Right lobe of liver (tissue), 6 donors: ENCODE data around the gene MIDN. TPM values are rescaled to one million over a fixed set of nuclear protein-coding genes. Genes with fewer than 3 reads are reported as not detected.
A peak's percentile ranks its signal among the peaks of the same experiment; 100 is the strongest.

ENCODE experiments used
- ATAC-seq, 4 donors: fragments of 200-7000 bp; cut with Tn5 transposase; one replicate each; pipeline ENCODE4 v1.9.1; 2020; ENCODE audit warnings: mild to moderate bottlenecking in 4 of 4, moderate library complexity in 4 of 4
- DNase-seq, 3 donors: peaks; one replicate each; pipeline ENCODE4 v3.0.0-alpha.2; 2020
- H3K27ac ChIP-seq, 3 donors: fragments of 200-600 bp; one replicate each; pipeline ENCODE4 v1.8.0; 2022
- H3K27me3 ChIP-seq, 2 donors: fragments of 200-600 bp; one replicate each; pipeline ENCODE4 v1.8.0; 2022
- H3K36me3 ChIP-seq, 4 donors: fragments of 200-600 bp; sonication (generic) in 1 of 4; one replicate each; pipeline versions ENCODE4 v1.5.1 to v1.8.0; 2017 to 2022; ENCODE audit warnings: control low read depth in 1 of 4
- H3K4me1 ChIP-seq, 4 donors: fragments of 200-600 bp; sonication (generic) in 1 of 4; one replicate each; pipeline versions ENCODE4 v1.5.1 to v1.8.0; 2017 to 2022; ENCODE audit warnings: control low read depth in 1 of 4
- H3K4me3 ChIP-seq, 3 donors: fragments of 200-600 bp; one replicate each; pipeline ENCODE4 v1.8.0; 2022
- H3K9me3 ChIP-seq, 4 donors: fragments of 200-600 bp; sonication (generic) in 1 of 4; one replicate each; pipeline versions ENCODE4 v1.5.1 to v1.8.0; 2017 to 2022; ENCODE audit warnings: control low read depth in 1 of 4
- CTCF ChIP-seq, 4 donors: fragments of 200-600 bp in 3 of 4; fragments of 450-650 bp in 1 of 4; IDR thresholded peaks; one replicate each; pipeline versions ENCODE4 v1.5.1 to v1.8.0; 2016 to 2022; ENCODE audit warnings: antibody characterized with exemption in 4 of 4, mild to moderate bottlenecking in 2 of 4
- POLR2A ChIP-seq: fragments of 450-650 bp; IDR thresholded peaks from one replicate; pipeline ENCODE4 v1.6.1; 2017; ENCODE audit warnings: antibody characterized with exemption, mild to moderate bottlenecking
- WGBS: methylation state at CpG from one replicate; pipeline ENCODE4 v1.1.6; 2018; ENCODE audit warnings: low coverage, low lambda C conversion rate; ENCODE audit not compliant: insufficient coverage; ENCODE audit errors: missing lambda C conversion rate; 5-methylcytosine and 5-hydroxymethylcytosine counted together
- intact Hi-C, 2 donors: fragments of 100-400 bp; cut with DNase I; formaldehyde crosslinking; loops; one replicate each; pipeline versions ENCODE4 v1.11.2 to v1.14.1; 2022
- total RNA-seq, 6 experiments: library from RNA; depleted of rRNA in 2 of 6; stranded (reverse); fragments of >200 nt in 2 of 6; fragmentation: NEBNext Ultra II Directional in 3 of 6; extraction: Animal tissue kit (Norgen Biotek cat#: 25700) in 3 of 6; gene quantifications; one replicate each; pipeline versions ENCODE4 v1.1.0 to v1.2.4, GENCODE V29; 2016 to 2023
- donor health status: DM: no; HTN: yes; CAD: no.
- donor health status: DM: no; HTN: no; CAD: no.
- donor health status: DM: no; HTN: no; CAD: no.
- donor health status: DM: no; HTN: yes; CAD: no.
- donor health status: DM: no; HTN: yes; CAD: no.

MIDN gene
- total RNA-seq, 6 experiments from 2014 or later, result 22.3 to 55.1 (median 29.3) TPM

GRCh38 chr19:1234955-1235380 is 13.4 kb upstream of the MIDN start:
- peaks cover 0 to 7% (median 0%) of the 10 kb centered on the region in 4 donors for H3K4me1 ChIP-seq

DNA sequence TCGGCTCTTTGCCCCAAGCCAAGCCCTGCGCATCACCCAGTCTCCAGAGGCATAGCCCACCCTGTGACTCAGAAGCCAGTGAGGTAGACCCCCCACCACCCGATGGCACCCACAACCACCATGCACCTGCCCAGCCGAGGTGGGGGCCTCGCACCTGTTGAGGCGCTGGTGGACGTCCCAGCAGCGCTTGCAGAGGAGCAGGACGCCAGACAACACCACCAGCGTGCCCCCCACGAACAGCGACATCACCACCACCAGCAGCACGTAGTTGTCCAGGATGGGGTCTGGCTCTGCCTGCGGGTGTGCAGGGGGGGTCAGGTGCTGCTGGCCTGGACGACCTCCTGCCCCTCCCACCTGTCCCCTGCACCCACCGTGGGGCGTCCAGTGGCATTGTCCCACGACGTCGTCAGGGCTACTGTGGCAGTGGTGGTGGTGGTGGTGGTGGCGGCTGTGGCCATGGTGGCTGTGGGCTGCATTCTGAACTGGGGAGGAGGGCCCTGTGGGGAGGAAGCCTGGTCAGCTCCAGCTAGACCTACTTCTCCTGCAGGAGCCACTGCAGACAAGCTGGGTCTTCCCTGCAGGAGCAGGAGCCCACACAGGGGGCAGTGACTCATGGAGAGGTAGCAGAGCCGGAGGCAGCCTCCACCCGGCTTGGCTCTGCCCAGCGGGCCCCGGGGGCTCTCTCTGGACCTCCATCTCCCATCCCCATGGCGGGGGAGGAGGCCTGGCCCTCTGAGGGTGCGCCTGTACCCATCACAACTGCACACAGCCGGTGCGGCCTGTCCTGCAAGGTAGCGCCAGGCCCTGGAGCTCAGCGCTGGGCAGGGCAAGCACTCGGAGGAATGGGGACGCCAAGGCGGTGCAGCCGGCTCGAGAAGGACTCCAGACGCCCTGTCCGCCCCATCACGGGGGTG is 12.5 kb upstream of the MIDN start:
- Histone ChIP-seq H3K36me3 (no peaks in the 10 kb centered on the region), H3K4me1 (peaks cover 0 to 16% (median 3%) of the 10 kb centered on the region in 4 donors), H3K9me3 (no peaks in the 10 kb centered on the region), H3K4me3 (no peak overlapping the region), H3K27ac (no peak overlapping the region), H3K27me3 (no peaks in the 10 kb centered on the region)
- intact Hi-C loops, result no loop called here
- TF ChIP-seq POLR2A (no peak), CTCF (IDR thresholded peaks at IDR 0.05) (no peak)
- DNase-seq (no peak), ATAC-seq (no peak)
- WGBS, result 100% methylated on average over 6 of the region's 39 CpGs

More at GRCh38 chr19:1234955-1235380, 13.4 kb upstream of the MIDN start:
- Histone ChIP-seq H3K9me3 (no peaks in the 10 kb centered on the region), H3K27me3 (no peaks in the 10 kb centered on the region), H3K27ac (no peak overlapping the region), H3K4me3 (no peak overlapping the region), H3K36me3 (no peaks in the 10 kb centered on the region)
- ATAC-seq (no peak), DNase-seq (no peak)
- intact Hi-C loops, result no loop called here
- WGBS, result 86% methylated on average over 10 of the region's 43 CpGs
- TF ChIP-seq CTCF (IDR thresholded peaks at IDR 0.05) (no peak), POLR2A (no peak)

- ATAC-seq (no peak), DNase-seq (no peak)
These were observed 11.8 kb upstream of the MIDN start for GRCh38 chr19:1236576-1236975.

DNA sequence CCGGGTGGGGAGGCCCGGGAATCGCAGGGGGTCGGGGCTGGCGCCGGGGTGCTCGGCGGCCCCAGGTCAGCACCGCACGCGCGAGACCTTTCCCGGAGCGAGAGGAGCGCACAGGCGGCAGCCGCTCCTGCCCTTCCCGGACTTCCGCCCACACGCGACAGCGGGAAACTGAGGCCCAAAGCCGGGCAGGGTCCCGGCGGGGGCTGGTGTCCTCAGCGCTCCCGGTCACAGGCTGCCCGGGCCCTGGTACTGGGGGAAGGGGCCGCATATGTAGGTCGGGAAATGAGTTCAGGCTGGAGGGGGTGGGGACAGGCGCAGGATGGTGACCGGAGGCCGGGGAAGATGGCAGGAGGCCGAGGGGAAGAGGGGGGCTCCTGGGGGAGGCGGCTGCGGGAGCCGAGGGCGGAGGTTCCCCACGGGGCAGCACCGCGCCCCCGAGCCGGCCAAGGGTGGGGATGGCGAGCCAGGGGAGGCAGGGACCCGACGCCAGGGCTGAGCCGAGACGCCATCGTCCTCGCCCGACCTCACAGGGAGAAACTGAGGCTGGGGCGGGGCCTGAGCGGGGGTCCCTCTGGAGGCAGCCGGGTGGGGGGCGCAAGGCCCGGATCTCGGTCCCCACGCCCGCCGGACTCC is 11.2 kb upstream of the MIDN start:
- WGBS, result 2% methylated on average over 11 of the region's 60 CpGs
- TF ChIP-seq CTCF (IDR thresholded peaks at IDR 0.05) (no peak), POLR2A (no peak)
- DNase-seq (no peak), ATAC-seq (peak in 1 of 4 donors; percentile 2)
- Histone ChIP-seq H3K27me3 (no peaks in the 10 kb centered on the region), H3K4me3 (peak overlapping the region; percentile 33 to 36 (median 36)), H3K27ac (no peak overlapping the region), H3K4me1 (peaks cover 0 to 22% (median 6%) of the 10 kb centered on the region in 4 donors), H3K36me3 (no peaks in the 10 kb centered on the region), H3K9me3 (no peaks in the 10 kb centered on the region)
- intact Hi-C loops, result no loop called here

More at GRCh38 chr19:1236576-1236975, 11.8 kb upstream of the MIDN start:
- H3K27ac ChIP-seq, result no peak overlapping the region
- H3K27me3 ChIP-seq, result no peaks in the 10 kb centered on the region
- WGBS, result no CpG with 5 or more reads among the region's 42 CpGs
- H3K4me1 ChIP-seq, result peaks cover 0 to 21% (median 6%) of the 10 kb centered on the region in 4 donors
- no peaks in the 10 kb centered on the region for H3K36me3 ChIP-seq
- TF ChIP-seq CTCF (IDR thresholded peaks at IDR 0.05) (no peak), POLR2A (no peak)
- H3K4me3 ChIP-seq, result peak overlapping the region in 1 of 3 donors; percentile 36
- intact Hi-C loops, result no loop called here
- no peaks in the 10 kb centered on the region for H3K9me3 ChIP-seq
